ENCODE data around the gene SATB2. TPM values are rescaled to one million over a fixed set of nuclear protein-coding genes. Genes with fewer than 3 reads are reported as not detected.

SATB2 gene
- total RNA-seq, 1 experiment from 2014 or later, result 3.0 TPM

GRCh38 chr2:199469514-199470360, 12.0 kb upstream of the SATB2 start:
- ATAC-seq, result no peak
- Histone ChIP-seq H3K9me3 (ENCODE audit: low read length) (no peaks in the 10 kb centered on the region), H3K27ac (ENCODE audit: low read length) (no peak overlapping the region), H3K9ac (ENCODE audit: low read length) (no peak overlapping the region), H4K20me1 (ENCODE audit: low read length) (no peaks in the 10 kb centered on the region), H3K4me3 (ENCODE audit: low read length) (no peak overlapping the region), H3K9me2 (replicated peaks; ENCODE audit: low read length) (no peaks in the 10 kb centered on the region), H3K4me1 (ENCODE audit: insufficient read depth, low read length) (no peaks in the 10 kb centered on the region), H2AFZ (ENCODE audit: low read length) (no peak overlapping the region), H3K27me3 (ENCODE audit: low read length) (peaks cover 38% of the 10 kb centered on the region), H3F3A (ENCODE audit: low read length, unreplicated experiment) (no peaks in the 10 kb centered on the region), H3K4me2 (ENCODE audit: low read length) (no peak overlapping the region), H3K79me2 (ENCODE audit: low read length) (no peaks in the 10 kb centered on the region), H3K36me3 (ENCODE audit: low read depth, low read length) (no peaks in the 10 kb centered on the region)
- TF ChIP-seq EZH2phosphoT487 (IDR thresholded peaks at IDR 0.05; ENCODE audit: borderline replicate concordance, low read length) (no peak), EZH2 (IDR thresholded peaks at IDR 0.05; ENCODE audit: low read length, unreplicated experiment) (no peak)
- TF ChIP-seq, protein P1, sequence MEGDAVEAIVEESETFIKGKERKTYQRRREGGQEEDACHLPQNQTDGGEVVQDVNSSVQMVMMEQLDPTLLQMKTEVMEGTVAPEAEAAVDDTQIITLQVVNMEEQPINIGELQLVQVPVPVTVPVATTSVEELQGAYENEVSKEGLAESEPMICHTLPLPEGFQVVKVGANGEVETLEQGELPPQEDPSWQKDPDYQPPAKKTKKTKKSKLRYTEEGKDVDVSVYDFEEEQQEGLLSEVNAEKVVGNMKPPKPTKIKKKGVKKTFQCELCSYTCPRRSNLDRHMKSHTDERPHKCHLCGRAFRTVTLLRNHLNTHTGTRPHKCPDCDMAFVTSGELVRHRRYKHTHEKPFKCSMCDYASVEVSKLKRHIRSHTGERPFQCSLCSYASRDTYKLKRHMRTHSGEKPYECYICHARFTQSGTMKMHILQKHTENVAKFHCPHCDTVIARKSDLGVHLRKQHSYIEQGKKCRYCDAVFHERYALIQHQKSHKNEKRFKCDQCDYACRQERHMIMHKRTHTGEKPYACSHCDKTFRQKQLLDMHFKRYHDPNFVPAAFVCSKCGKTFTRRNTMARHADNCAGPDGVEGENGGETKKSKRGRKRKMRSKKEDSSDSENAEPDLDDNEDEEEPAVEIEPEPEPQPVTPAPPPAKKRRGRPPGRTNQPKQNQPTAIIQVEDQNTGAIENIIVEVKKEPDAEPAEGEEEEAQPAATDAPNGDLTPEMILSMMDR (conservative IDR thresholded peaks at IDR 0.05; ENCODE audit: low read depth, low read length), result no peak
- intact Hi-C loops (cut with micrococcal nuclease), result no loop called here
- CTCF ChIA-PET, result no interaction called here
- DNase-seq, result no peak
- POLR2A ChIA-PET (ENCODE audit: unreplicated experiment), result no interaction called here
- BruUV-seq (replicated peaks), result no TSS peak

GRCh38 chr2:199468561-199469513, 11.1 kb upstream of the SATB2 start:
- no peak for ATAC-seq

More at GRCh38 chr2:199468561-199469513, 11.1 kb upstream of the SATB2 start:
- DNase-seq, result no peak
- no peaks in the 10 kb centered on the region for H3F3A ChIP-seq (ENCODE audit: low read length, unreplicated experiment)
- no peaks in the 10 kb centered on the region for H3K36me3 ChIP-seq (ENCODE audit: low read depth, low read length)
- H3K27me3 ChIP-seq (ENCODE audit: low read length), result peaks cover 29% of the 10 kb centered on the region
- H3K9ac ChIP-seq (ENCODE audit: low read length), result no peak overlapping the region
- CTCF ChIA-PET, result no interaction called here
- POLR2A ChIA-PET (ENCODE audit: unreplicated experiment), result no interaction called here
- no peak overlapping the region for H3K4me2 ChIP-seq (ENCODE audit: low read length)
- no peaks in the 10 kb centered on the region for H4K20me1 ChIP-seq (ENCODE audit: low read length)
- H3K9me3 ChIP-seq (ENCODE audit: low read length), result no peaks in the 10 kb centered on the region
- H3K9me2 ChIP-seq (replicated peaks; ENCODE audit: low read length), result no peaks in the 10 kb centered on the region
- BruUV-seq (replicated peaks), result no TSS peak
- TF ChIP-seq, protein P1 (conservative IDR thresholded peaks at IDR 0.05; ENCODE audit: low read depth, low read length), result no peak
- TF ChIP-seq EZH2 (IDR thresholded peaks at IDR 0.05; ENCODE audit: low read length, unreplicated experiment), result no peak
- TF ChIP-seq EZH2phosphoT487 (IDR thresholded peaks at IDR 0.05; ENCODE audit: borderline replicate concordance, low read length), result no peak
- no peaks in the 10 kb centered on the region for H3K4me1 ChIP-seq (ENCODE audit: insufficient read depth, low read length)
- H3K27ac ChIP-seq (ENCODE audit: low read length), result no peak overlapping the region
- intact Hi-C loops (cut with micrococcal nuclease), result no loop called here
- no peaks in the 10 kb centered on the region for H3K79me2 ChIP-seq (ENCODE audit: low read length)
- no peak overlapping the region for H3K4me3 ChIP-seq (ENCODE audit: low read length)
- H2AFZ ChIP-seq (ENCODE audit: low read length), result no peak overlapping the region
